ENCODE measurements around the gene OR13C2.
"Not testable (repeated sequence)": the region's sequence is repeated elsewhere in the genome, so short reads cannot be mapped to it uniquely, and the experiment has no call there.

- TF ChIP-seq, protein P1, sequence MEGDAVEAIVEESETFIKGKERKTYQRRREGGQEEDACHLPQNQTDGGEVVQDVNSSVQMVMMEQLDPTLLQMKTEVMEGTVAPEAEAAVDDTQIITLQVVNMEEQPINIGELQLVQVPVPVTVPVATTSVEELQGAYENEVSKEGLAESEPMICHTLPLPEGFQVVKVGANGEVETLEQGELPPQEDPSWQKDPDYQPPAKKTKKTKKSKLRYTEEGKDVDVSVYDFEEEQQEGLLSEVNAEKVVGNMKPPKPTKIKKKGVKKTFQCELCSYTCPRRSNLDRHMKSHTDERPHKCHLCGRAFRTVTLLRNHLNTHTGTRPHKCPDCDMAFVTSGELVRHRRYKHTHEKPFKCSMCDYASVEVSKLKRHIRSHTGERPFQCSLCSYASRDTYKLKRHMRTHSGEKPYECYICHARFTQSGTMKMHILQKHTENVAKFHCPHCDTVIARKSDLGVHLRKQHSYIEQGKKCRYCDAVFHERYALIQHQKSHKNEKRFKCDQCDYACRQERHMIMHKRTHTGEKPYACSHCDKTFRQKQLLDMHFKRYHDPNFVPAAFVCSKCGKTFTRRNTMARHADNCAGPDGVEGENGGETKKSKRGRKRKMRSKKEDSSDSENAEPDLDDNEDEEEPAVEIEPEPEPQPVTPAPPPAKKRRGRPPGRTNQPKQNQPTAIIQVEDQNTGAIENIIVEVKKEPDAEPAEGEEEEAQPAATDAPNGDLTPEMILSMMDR (conservative IDR thresholded peaks at IDR 0.05 in 1 of 2, IDR thresholded peaks at IDR 0.05 in 1 of 2; ENCODE audit: extremely low read depth in 1 of 2, insufficient read depth in 1 of 2, low read depth in 1 of 2, low read length in 2 of 2): not testable (repeated sequence)
- TF ChIP-seq EZH2 (IDR thresholded peaks at IDR 0.05; ENCODE audit: borderline replicate concordance, low read length): not testable (repeated sequence)
Observed at GRCh38 chr9:104599313-104599712, 6.1 kb downstream of the OR13C2 start, which contains the start of gene OR13C5.

All from mammary epithelial cell (primary cell).